Measurements from ENCODE around the gene MLLT6.
A peak's percentile ranks its signal among the peaks of the same experiment; 100 is the strongest.

MLLT6 gene

GRCh38 chr17:38745545-38745944, 40.5 kb downstream of the MLLT6 start:
- DNase-seq, result no peak

- no peak for DNase-seq
Measured at GRCh38 chr17:38746004-38746848, 41.2 kb downstream of the MLLT6 start.

- no peak for DNase-seq
Measured at GRCh38 chr17:38746849-38747462, 41.9 kb downstream of the MLLT6 start.

DNA sequence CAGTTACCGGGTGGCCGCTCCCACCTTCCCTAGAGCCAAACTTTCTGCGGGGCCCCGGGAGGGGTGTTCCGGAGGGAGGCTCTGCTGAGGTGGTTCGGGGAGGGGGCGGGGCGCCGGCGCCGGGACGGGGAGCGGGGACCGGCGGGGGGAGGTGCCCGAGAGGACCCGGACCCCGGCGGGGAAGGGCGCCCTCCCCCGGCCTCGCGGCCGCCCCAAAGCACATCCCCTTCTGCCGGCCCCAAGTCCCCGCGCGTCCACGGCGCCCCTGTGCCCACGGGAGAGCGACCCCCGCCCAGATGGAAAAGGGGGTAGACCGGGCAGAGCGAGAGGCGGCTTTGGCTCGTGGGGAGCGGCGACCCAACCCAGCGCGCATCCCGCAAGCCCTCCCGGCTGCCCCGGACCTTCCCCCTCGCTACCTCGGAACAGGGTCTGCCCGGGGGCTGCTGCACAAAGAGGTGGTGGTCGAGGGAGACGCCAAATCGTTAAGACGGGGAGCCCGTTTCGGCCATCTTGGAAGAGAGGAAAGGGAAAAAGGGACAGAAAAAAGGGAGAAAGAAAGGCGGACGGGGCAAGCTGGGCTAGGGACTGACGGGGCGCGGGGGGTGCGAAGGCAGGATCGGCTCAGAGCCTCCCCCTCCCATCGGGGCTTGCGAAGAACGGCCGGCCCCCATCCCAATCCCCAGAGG, 42.5 kb downstream of the MLLT6 start:
- no peak for DNase-seq

DNA sequence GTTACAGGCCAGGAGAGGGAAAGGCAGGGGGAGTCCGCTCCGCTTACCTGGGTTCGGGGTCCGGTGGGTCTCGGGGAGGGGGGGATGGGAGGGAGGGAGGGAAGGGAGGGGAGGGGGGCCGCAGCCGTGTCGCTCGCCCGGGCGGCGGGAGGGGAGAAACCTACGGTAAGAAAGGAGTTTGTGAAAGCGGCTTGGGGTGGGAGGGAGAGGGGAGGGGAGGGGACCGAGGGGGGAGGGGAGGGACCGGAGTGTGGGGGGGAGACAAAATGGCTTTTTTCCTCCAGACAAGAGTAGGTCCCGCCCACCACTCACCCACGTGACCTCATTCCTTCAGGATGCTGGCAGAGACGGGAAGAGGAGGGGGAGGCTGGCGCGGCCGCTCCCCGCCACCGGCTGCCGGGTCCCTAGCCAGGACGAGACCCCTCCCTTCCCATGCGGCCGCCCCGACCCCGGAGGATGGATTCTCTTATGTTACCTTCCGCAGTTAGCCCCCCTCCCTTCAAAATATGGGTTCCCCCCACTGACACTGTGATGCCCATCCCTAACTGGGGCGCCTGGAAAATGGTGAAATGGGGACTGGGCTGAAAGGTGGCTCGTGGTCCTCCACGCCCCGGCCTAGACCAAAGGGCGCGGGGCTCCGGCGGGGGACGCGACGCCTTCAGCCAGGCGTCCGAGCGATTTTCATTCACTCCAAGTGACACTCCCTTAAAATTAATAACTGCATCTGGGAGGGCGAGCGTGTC, 43.2 kb downstream of the MLLT6 start, which contains the start of gene PCGF2:
TSS of gene PCGF2 (minus strand) at position 188 of the 743 bp plus-strand sequence. CDS start 7,934 bp downstream, outside the sequence.
- no peak for DNase-seq

GRCh38 chr17:38748892-38749222, 43.8 kb downstream of the MLLT6 start:
- DNase-seq, result no peak

- DNase-seq, result no peak
Measured at GRCh38 chr17:38749223-38750043, 44.4 kb downstream of the MLLT6 start.

- DNase-seq, result no peak
Measured at GRCh38 chr17:38750044-38750311, 44.9 kb downstream of the MLLT6 start.

DNA sequence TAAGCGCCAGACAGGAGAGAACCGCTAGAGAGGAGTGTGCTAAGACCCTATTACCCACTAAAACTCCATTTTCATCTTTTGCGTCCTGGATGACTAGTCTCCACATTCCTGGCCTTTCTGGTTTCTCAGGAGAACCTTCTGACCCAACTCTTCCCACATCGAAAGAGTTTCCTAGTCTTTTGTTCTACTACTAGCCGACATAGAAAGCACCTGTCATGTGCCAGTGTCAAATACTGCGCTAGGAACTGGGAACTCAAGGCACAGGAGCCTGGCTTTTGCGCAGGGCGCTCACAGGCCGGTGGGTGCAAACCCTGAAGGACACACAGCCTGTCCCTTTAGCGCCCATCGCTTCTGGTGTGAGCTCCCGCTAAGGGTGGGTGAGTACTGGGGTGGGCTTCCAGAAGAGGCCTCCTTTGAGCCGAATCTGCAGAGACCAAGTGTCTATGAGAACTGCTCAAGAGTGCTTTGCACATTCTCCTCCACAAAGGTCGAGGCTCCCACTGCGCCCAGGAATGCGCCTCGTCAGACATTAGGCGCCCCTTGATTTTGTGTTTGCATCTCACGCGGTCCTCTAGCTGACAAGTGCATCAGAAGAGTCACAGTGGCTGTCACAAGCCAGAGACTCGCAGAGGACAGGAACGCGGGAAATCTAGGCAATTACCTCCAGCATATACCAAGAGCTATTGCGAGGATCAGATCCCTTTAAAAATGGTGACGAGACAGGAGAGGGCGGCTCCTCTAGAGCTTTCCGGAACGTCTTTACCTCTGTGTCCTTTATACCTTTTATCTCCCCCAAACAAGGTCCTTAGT, 45.4 kb downstream of the MLLT6 start:
- no peak for DNase-seq

- DNase-seq, result no peak
Measured at GRCh38 chr17:38751144-38751807, 46.2 kb downstream of the MLLT6 start.

GRCh38 chr17:38751808-38752307, 46.8 kb downstream of the MLLT6 start:
- peak; percentile 87 for DNase-seq

- peak; percentile 91 for DNase-seq
Measured at GRCh38 chr17:38752308-38753070, 47.4 kb downstream of the MLLT6 start, which contains the start of gene PSMB3. Gene PSMB3, plus strand, starts transcription at chr17:38752741. Its CDS starts 86 bp downstream, at chr17:38752827.

DNA sequence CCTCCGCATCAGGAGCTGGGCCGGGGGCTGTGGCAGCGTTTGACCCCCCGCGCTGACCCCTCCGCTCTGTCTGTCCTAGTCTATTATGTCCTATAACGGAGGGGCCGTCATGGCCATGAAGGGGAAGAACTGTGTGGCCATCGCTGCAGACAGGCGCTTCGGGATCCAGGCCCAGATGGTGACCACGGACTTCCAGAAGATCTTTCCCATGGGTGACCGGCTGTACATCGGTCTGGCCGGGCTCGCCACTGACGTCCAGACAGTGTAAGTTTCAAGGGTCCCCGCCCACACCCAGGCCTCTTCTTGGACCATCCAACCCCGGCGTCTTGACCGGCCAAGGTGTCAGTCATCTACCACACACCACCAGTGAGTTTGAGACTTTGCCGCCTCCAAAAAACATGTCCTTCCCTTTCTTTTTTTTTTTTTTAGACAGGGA, 48.0 kb downstream of the MLLT6 start:
- no peak for DNase-seq

- no peak for DNase-seq
Measured at GRCh38 chr17:38761612-38762011, 56.5 kb downstream of the MLLT6 start.

DNA sequence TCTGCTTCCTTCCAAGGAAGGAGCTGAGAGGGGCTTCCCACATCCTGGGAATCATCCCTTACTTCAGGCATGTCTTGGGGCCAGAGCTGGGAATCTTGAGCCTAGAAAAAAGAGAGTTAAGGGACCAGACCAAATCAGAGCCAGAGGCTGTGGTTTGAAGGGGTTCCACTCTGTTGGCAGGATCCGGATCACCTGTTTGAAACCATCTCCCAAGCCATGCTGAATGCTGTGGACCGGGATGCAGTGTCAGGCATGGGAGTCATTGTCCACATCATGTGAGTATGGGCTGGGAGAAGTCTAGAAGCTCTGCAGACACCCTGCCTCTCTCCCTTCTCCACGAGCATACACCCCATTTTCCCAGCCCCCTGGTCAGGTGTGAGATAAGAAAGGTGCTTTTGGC, 57.2 kb downstream of the MLLT6 start:
- DNase-seq, result no peak

DNA sequence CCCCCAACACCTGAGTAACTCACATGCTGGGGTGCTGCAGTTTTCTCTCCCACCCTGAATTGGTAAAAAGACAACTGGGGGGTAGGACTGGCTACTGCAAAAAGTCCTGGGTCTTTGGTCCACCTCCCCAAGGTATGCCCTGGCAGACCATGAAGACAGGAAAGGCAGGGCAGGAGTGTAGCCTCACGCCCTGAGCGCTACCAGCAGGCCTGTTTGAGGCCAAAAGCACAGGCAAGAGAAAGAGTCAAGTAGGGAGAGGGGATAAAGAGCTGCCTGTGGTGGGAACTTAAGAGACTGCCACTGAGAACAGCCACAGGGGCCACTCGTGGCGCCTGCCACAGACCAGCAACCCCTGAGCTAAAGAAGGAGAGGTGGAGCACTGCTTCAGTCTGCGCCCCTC, 61.3 kb downstream of the MLLT6 start:
- no peak for DNase-seq

DNA sequence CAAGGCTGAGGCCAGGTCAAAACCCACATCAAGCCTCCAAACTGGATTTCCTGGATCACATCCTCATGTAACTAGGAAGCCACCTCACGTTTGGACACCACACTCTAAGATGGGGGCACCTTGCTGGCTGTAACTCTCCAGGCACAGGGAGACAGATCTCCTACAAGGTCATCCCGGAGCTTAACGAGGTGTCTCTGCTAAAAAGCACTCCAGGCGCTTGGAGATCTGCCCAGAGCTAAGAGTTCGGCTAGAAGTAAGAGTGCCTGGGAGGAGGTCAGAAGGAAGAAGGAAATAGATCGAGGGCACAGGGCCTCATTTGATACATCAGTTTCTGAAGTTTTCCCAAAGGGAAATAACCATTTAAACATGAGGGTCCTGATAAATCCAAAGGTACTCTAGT, 63.3 kb downstream of the MLLT6 start:
- DNase-seq, result no peak

DNA sequence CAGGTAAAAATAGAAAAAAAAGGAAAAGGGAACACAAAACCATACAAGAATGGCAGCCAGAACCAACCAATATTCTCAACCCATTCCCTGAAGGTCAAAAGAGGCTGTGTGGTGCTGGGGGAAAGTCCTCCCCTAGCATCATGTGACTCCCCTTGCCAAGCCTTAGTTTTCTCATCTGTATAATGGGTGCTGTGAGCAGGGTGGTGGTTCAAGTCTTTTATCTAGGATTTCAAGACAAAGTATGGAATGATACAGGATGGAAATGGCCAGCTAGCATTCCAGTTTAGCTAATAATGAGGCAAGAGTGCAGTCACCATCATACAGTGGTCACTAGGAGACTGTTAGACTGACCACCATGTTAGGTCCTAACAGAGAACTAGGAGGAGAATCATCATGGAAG, 68.2 kb downstream of the MLLT6 start:
- DNase-seq, result no peak

GRCh38 chr17:38777641-38778250, 72.7 kb downstream of the MLLT6 start:
- no peak for DNase-seq

Measured in activated T-cell treated with anti-CD3 and anti-CD28 coated beads, Interleukin-2, amount 50 U/mL, for 1 hour (primary cell).